PC-3 (cell line): ENCODE measurements around the gene NDC80.

Experiments used
- EZH2 ChIP-seq: fragments of 300-600 bp; sonication (generic); IDR thresholded peaks from one replicate; pipeline ENCODE4 v1.6.1; 2017; ENCODE audit warnings: antibody characterized with exemption, mild to moderate bottlenecking, low read length; ENCODE audit not compliant: unreplicated experiment
- TF ChIP-seq, protein P1 (sequence below): fragments of 300-600 bp; sonication (generic); conservative IDR thresholded peaks from 2 replicates; pipeline ENCODE4 v1.5.1; 2017; ENCODE audit warnings: antibody characterized with exemption, low read depth, mild to moderate bottlenecking, low read length

GRCh38 chr18:2656237-2656980 is 85.1 kb downstream of the NDC80 start:
- TF ChIP-seq, protein P1, sequence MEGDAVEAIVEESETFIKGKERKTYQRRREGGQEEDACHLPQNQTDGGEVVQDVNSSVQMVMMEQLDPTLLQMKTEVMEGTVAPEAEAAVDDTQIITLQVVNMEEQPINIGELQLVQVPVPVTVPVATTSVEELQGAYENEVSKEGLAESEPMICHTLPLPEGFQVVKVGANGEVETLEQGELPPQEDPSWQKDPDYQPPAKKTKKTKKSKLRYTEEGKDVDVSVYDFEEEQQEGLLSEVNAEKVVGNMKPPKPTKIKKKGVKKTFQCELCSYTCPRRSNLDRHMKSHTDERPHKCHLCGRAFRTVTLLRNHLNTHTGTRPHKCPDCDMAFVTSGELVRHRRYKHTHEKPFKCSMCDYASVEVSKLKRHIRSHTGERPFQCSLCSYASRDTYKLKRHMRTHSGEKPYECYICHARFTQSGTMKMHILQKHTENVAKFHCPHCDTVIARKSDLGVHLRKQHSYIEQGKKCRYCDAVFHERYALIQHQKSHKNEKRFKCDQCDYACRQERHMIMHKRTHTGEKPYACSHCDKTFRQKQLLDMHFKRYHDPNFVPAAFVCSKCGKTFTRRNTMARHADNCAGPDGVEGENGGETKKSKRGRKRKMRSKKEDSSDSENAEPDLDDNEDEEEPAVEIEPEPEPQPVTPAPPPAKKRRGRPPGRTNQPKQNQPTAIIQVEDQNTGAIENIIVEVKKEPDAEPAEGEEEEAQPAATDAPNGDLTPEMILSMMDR, result no peak
- no peak for TF ChIP-seq EZH2
